Measurements from ENCODE around the gene ARRB2. TPM values are rescaled to one million over a fixed set of nuclear protein-coding genes. Genes with fewer than 3 reads are reported as not detected.

The ARRB2 gene
- polyA plus RNA-seq, 1 donor from 2014 or later, result 28.3 TPM

- no peaks in the 10 kb centered on the region for H3F3A ChIP-seq (ENCODE audit: insufficient read depth, low read length, poor library complexity, severe bottlenecking)
- H3K9ac ChIP-seq (ENCODE audit: low read length), result no peak overlapping the region
- H3K79me2 ChIP-seq (replicated peaks; ENCODE audit: insufficient read depth, low read length), result no peaks in the 10 kb centered on the region
- no peaks in the 10 kb centered on the region for H3K9me2 ChIP-seq (ENCODE audit: insufficient read depth, low read length)
- no peaks in the 10 kb centered on the region for H3K36me3 ChIP-seq (ENCODE audit: insufficient read depth, low read length)
- H3K27ac ChIP-seq (ENCODE audit: low read length), result no peak overlapping the region
- no peak overlapping the region for H3K4me2 ChIP-seq (ENCODE audit: low read length)
- H3K27me3 ChIP-seq (ENCODE audit: insufficient read depth, low read depth, low read length), result no peaks in the 10 kb centered on the region
- no peaks in the 10 kb centered on the region for H4K20me1 ChIP-seq (ENCODE audit: insufficient read depth)
- H3K9me3 ChIP-seq (ENCODE audit: low read length), result no peaks in the 10 kb centered on the region
- H3K4me3 ChIP-seq (ENCODE audit: low read length), result no peak overlapping the region
- TF ChIP-seq POLR2AphosphoS5 (IDR thresholded peaks at IDR 0.05) (no peak), RAD21 (conservative IDR thresholded peaks at IDR 0.05) (no peak), TAF1 (IDR thresholded peaks at IDR 0.05; ENCODE audit: low read depth) (no peak), EP300 (conservative IDR thresholded peaks at IDR 0.05; ENCODE audit: poor library complexity, severe bottlenecking) (no peak), MXI1 (conservative IDR thresholded peaks at IDR 0.05; ENCODE audit: poor library complexity, severe bottlenecking) (no peak), REST (IDR thresholded peaks at IDR 0.05; ENCODE audit: borderline replicate concordance) (no peak)
- TF ChIP-seq, protein P1, sequence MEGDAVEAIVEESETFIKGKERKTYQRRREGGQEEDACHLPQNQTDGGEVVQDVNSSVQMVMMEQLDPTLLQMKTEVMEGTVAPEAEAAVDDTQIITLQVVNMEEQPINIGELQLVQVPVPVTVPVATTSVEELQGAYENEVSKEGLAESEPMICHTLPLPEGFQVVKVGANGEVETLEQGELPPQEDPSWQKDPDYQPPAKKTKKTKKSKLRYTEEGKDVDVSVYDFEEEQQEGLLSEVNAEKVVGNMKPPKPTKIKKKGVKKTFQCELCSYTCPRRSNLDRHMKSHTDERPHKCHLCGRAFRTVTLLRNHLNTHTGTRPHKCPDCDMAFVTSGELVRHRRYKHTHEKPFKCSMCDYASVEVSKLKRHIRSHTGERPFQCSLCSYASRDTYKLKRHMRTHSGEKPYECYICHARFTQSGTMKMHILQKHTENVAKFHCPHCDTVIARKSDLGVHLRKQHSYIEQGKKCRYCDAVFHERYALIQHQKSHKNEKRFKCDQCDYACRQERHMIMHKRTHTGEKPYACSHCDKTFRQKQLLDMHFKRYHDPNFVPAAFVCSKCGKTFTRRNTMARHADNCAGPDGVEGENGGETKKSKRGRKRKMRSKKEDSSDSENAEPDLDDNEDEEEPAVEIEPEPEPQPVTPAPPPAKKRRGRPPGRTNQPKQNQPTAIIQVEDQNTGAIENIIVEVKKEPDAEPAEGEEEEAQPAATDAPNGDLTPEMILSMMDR (IDR thresholded peaks at IDR 0.05; ENCODE audit: poor library complexity, severe bottlenecking), result no peak
- H2AFZ ChIP-seq (ENCODE audit: low read depth, low read length), result no peak overlapping the region
These were observed 37.7 kb upstream of the ARRB2 start for GRCh38 chr17:4672751-4673150.

- no peak for TF ChIP-seq EZH2 (IDR thresholded peaks at IDR 0.05; ENCODE audit: borderline replicate concordance, insufficient read depth, low read length, poor library complexity, severe bottlenecking)
- TF ChIP-seq MXI1 (conservative IDR thresholded peaks at IDR 0.05; ENCODE audit: poor library complexity, severe bottlenecking), result no peak
- no peak for TF ChIP-seq EP300 (conservative IDR thresholded peaks at IDR 0.05; ENCODE audit: poor library complexity, severe bottlenecking)
- TF ChIP-seq TAF1 (IDR thresholded peaks at IDR 0.05; ENCODE audit: low read depth), result no peak
- H3K79me2 ChIP-seq (replicated peaks; ENCODE audit: insufficient read depth, low read length), result no peaks in the 10 kb centered on the region
- no peak overlapping the region for H3K4me2 ChIP-seq (ENCODE audit: low read length)
- no peaks in the 10 kb centered on the region for H3K36me3 ChIP-seq (ENCODE audit: insufficient read depth, low read length)
- H3K9me3 ChIP-seq (ENCODE audit: low read length), result no peaks in the 10 kb centered on the region
- H3K9me2 ChIP-seq (ENCODE audit: insufficient read depth, low read length), result no peaks in the 10 kb centered on the region
- H3F3A ChIP-seq (ENCODE audit: insufficient read depth, low read length, poor library complexity, severe bottlenecking), result no peaks in the 10 kb centered on the region
- H4K20me1 ChIP-seq (ENCODE audit: insufficient read depth), result no peaks in the 10 kb centered on the region
- H3K27ac ChIP-seq (ENCODE audit: low read length), result no peak overlapping the region
- H3K27me3 ChIP-seq (ENCODE audit: insufficient read depth, low read depth, low read length), result no peaks in the 10 kb centered on the region
- no peak overlapping the region for H3K9ac ChIP-seq (ENCODE audit: low read length)
- no peak overlapping the region for H2AFZ ChIP-seq (ENCODE audit: low read depth, low read length)
- no peak overlapping the region for H3K4me3 ChIP-seq (ENCODE audit: low read length)
These were observed 37.3 kb upstream of the ARRB2 start for GRCh38 chr17:4673169-4673568.

Measured in neural cell (in vitro differentiated cells).